Brain pericyte (primary cell): ENCODE data around the gene SLCO1A2.
"Not testable (repeated sequence)": the region's sequence is repeated elsewhere in the genome, so short reads cannot be mapped to it uniquely, and the experiment has no call there.

Experiments used
- DNase-seq: peaks from one replicate; pipeline ENCODE4 v3.0.0-alpha.2; 2012; ENCODE audit warnings: low read depth, low spot score

The SLCO1A2 gene, protein sequence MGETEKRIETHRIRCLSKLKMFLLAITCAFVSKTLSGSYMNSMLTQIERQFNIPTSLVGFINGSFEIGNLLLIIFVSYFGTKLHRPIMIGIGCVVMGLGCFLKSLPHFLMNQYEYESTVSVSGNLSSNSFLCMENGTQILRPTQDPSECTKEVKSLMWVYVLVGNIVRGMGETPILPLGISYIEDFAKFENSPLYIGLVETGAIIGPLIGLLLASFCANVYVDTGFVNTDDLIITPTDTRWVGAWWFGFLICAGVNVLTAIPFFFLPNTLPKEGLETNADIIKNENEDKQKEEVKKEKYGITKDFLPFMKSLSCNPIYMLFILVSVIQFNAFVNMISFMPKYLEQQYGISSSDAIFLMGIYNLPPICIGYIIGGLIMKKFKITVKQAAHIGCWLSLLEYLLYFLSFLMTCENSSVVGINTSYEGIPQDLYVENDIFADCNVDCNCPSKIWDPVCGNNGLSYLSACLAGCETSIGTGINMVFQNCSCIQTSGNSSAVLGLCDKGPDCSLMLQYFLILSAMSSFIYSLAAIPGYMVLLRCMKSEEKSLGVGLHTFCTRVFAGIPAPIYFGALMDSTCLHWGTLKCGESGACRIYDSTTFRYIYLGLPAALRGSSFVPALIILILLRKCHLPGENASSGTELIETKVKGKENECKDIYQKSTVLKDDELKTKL

DNA sequence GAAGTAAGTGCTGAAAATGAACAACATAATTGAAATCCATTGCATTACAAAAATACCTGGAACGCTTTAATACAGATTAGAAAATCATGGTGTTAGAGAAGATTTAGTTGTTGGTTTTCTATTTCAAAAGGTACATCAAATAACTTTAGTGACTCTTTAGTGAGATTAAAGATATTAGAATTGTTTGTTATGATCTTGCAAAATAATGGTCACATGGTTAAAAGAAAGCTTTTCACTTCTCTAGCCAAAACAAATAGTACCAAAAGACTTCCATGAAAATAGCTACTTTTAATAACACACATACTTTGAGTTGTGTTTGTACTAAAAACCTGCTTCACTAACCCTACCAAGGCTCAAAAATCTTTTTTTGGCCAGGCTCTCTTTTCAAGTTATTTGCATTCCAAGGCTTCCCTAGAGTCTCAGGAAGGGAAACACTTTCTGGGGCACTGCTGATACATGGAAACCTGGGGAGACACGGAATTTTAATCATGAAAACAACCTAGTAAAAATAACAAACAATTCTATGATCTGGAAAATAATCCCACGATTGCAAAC is at the start of gene SLCO1A2:
Gene SLCO1A2 (minus strand): TSS at position 147 of the 555 bp plus-strand sequence. CDS start 270 bp downstream, outside the sequence.
- DNase-seq: no peak

DNA sequence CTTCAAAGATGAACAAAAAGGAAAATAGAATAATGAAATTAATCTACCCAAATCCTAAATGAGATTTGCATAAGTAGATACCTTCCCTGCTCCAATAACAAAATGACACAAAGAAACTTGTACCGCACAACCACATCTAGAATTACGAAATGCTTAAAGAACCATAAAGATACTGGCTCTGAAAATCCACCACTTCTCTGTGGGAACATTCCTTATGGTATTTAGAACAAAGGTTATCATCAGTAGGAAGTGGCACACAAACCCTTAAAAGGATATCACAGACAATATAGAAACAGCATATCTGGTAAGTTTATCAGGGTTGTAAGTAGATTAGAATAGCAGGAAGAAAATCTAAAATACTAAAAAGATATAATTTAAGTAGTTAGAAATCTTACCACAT is 49.5 kb upstream of the SLCO1A2 start:
- DNase-seq: no peak

GRCh38 chr12:21381320-21381719 is 46.6 kb upstream of the SLCO1A2 start:
- DNase-seq: not testable (repeated sequence)

DNA sequence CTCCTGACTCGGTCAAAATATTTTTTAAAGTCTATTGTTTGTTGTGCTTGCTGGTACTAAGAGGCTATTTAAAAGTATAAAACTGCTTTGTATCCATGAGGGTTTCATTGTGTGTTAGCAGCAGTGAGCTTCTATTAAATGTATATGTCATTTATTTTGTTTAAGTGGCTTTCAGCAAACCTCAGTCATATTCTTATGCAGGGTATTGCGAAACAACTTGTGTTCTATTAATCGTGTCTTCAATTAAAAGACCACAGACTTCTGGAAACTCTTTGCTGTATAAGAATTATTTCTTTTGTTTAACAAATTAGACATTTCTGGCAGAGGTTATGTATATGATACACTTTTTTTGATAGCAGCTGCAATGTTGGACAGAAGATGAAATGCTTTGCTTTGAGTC is 44.5 kb upstream of the SLCO1A2 start:
- no peak for DNase-seq

DNA sequence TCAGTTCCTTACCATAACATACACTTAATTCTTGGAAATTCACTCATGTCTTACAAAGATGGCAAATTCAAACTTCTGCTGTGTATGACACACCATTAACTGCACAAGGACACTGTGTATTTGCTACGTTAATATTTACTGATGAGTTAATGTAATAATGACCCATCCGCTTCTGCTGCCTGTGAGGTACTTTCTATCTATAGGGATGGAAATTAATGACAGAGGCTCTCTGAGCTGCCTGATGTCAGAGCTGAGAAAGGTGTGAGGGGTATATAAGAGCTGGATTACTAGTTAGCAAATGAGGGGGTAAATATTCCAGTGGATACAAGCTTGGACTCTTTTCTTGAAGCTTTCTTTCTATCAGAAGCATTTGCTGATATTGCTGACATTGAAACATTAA is 37.9 kb upstream of the SLCO1A2 start, which contains the start of gene IAPP:
Gene IAPP (plus strand): TSS at position 301 of the 400 bp plus-strand sequence. CDS start 450 bp downstream, outside the sequence.
- no peak for DNase-seq

DNA sequence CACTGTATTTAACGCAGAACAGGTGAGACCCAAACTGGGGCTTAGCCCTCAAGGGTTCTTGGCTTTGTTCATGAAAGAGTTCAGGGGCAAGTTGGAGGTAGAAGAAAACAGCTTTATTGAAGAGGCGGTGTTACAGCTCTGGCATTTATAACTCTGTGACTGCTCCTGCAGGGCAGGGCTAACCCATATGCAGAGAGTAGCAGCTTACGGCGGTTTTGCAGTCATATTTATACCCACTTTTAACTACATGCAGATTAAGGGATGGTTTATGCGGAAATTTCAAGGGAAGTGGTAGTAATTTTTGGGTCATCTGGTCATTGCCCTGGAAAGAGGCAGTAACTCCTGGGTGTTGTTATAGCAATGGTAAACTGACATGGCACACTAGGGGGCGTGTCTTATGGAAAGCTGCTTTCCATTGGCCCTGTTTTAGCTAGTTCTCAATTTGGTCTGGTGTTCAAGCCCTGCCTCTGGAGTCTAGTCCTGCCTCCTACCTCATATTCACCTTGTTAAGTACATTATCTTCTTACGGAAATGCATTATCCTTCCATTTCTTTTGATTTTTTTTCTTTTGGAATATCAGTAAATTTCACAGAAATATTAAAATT is 36.2 kb upstream of the SLCO1A2 start:
- no peak for DNase-seq

- no peak for DNase-seq
These were observed 34.6 kb upstream of the SLCO1A2 start for GRCh38 chr12:21369141-21369980.

- DNase-seq: not testable (repeated sequence)
These were observed 25.9 kb upstream of the SLCO1A2 start for GRCh38 chr12:21360632-21361031.

GRCh38 chr12:21354641-21355040 is 19.9 kb upstream of the SLCO1A2 start:
- DNase-seq: no peak

DNA sequence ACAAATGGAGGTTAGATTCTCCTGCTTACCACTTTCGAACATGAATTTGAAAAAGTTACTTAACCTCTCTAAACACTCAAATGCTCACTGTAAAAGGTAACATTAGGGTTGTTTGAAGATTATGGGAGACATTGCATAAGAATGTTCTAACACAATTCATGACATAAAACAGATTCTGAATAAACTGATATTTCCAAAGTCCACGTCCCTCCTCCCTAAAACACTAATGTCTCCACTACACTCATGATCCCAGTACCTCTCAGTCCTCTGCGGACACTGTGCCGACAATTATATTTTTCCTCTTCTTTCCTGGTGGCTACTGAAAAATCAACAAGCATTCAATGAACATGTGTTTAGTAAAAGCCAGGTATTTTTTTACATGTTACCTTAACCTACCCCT is 19.2 kb upstream of the SLCO1A2 start:
- DNase-seq: no peak

DNA sequence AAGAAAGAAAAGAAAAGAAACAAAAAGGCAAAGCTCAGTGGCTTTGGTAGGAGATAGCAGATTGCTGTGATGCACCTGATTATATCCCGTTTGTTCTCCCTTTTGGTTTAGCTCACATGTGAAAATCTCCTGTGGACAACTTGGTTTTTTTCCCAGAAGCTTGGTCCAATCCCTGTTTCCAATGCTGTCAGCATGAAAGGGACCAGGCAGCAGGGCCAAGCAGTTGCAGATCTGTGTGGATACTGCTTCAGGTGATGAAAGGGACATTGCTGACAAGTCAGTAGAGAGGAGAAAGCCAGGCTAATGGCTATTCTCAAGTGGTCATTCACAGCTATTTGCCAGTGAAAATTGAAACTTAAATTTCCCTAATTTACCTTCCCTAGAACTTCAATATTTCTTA is 18.8 kb upstream of the SLCO1A2 start:
- DNase-seq: no peak

- no peak for DNase-seq
These were observed 16.3 kb upstream of the SLCO1A2 start for GRCh38 chr12:21350975-21351374.

DNA sequence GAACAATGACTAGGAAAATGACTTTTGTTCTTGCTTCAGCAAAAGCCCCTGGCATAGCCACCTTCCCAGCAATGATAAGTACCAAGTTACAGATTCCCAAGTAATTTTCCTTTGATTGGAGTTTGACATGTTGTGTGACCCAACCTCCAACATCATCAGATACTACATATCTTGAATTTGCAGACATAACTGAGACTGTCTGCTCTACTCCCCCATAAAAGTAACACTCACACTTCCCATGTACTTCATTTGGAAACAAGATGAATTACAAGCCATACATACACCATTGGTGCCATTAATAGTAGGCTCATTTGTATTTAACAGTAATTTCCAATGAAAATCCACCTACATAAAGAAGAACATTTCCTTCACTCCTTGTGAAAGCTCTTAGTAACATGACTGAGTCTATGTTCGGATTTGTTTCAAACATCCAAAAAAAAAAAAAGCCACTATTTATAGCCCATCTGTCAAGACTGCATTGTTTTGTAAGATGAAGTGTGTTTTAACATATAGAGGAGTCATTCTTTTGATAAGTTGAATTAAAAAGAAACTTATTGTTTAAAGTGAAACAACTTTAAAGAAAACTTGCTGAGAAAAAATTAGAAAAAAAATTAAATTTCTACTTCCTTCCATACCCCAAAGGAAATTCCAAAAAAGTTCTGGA is 12.0 kb upstream of the SLCO1A2 start:
- no peak for DNase-seq

- DNase-seq: no peak
These were observed 8.9 kb upstream of the SLCO1A2 start for GRCh38 chr12:21343636-21344035.

DNA sequence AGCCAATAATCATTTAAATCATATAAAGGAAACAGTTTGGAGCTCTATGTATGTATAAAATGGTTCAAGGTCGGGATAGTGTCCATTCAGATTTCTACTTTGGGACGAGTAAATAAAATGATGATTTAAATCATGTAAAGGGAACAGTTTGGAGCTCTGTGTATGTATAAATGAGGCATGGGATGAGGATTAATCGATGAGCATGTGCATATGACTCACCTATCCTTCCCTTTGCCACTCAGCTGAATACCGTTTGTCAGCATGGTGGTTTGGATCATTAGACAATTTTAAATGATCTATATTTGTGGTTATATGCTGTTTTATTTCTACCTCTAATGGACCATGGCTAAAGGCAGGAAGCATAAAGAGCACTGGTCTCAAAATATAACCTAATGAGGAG is 7.1 kb upstream of the SLCO1A2 start:
- DNase-seq: no peak

DNA sequence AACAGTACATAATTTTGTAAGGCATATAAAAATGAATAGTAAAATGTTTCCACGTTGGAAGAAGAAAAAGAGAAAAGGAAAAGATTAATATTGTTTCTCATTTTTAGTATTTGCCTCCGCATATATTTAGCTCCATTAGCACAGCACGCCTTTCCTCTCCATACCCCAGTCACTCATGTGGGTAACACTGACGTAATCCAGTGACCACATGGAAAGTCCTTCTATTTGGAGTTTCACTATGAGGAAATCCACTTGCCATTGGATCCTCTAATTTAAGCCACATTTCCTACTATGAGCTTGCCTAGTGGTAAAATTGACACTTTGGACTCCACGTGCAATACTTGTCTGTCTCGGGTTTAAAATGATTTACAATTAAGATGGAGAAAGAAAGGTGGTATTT is 5.7 kb upstream of the SLCO1A2 start:
- DNase-seq: no peak

DNA sequence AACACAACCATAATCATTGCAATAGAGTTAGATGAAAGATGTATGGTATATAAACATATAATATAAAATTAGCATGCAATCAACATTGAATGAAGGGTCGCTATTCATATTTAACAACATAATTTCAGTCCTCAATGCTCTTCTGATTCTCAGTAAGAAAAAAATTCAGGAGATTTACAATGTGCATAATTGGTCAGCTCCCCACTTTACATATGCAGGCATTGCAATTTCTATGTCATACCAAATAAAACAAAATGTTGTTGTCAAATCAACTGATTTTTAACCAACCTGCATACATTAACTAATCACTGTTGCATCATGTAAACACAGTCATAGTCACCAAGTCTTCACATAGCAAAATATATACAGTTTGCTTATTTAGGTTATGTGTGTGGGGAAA is 5.2 kb upstream of the SLCO1A2 start:
- DNase-seq: no peak

DNA sequence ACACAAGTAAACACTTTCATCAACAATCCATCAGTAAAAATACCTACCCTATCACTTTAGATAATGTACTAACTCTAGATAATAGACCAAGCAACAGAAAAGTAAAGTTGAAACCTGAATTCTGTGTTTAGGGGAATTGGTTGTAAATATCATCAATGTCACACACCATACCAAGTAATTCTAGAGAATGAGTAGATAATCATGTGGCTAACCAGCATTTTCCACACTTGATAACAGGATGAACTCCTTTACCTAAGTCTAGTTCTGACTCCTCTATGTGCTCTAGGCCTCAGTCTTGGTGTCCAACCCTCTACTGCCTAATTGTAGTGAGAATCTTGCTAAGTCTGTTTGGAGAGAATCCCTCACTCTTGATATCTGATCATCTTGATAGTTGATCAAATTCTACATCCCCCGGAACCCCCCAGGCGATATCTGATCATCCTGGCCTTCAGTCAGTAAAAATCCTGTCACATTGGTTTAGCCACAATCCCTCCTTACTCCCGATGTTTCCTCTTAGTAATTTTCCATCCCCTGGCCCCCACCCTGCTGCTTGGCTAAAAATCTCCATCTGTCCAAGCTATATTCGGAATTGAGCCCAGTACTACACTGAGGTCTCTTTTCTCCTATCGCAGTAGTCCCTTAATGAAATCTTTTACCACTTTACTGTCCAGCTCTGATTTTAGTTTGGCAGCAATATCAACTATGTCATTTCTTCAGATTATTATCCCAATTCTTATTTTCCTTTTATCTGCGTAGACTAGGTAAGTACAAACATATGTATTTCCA is 3.4 kb upstream of the SLCO1A2 start:
- DNase-seq: no peak

- no peak for DNase-seq
These were observed 2.7 kb upstream of the SLCO1A2 start for GRCh38 chr12:21337453-21337852.

- no peak for DNase-seq
These were observed 1.9 kb upstream of the SLCO1A2 start for GRCh38 chr12:21336656-21337055.
